Naive thymus-derived CD4-positive, alpha-beta T cell (primary cell): ENCODE measurements around the gene PAEP. TPM values are rescaled to one million over a fixed set of nuclear protein-coding genes. Genes with fewer than 3 reads are reported as not detected.
A peak's percentile ranks its signal among the peaks of the same experiment; 100 is the strongest.

Source experiments
- ATAC-seq: fragments of 150-1000 bp; cut with Tn5 transposase; 2 replicates; pipeline ENCODE4 v1.10.0; 2021; ENCODE audit warnings: mild to moderate bottlenecking, moderate library complexity
- CTCF ChIA-PET: fragments of 350-600 bp; sonication (Branson Sonifier 250); formaldehyde crosslinking; loops from one replicate; lab custom pipeline; 2021; ENCODE audit warnings: antibody characterized with exemption; lab: Charles Lee
- POLR2A ChIA-PET: fragments of 350-600 bp; sonication (Branson Sonifier 250); formaldehyde crosslinking; loops from one replicate; lab custom pipeline; 2021; ENCODE audit warnings: antibody characterized with exemption, inconsistent platforms; lab: Charles Lee
- DNase-seq, 9 donors: peaks; one replicate each; pipeline versions ENCODE4 v3.0.0 to v3.0.0-alpha.2; 2020 to 2022; ENCODE audit warnings: mixed read lengths in 1 of 9
- H3K27ac ChIP-seq: one replicate; pipeline ENCODE4 v1.7.0; 2013; ENCODE audit warnings: mild to moderate bottlenecking, low read depth, low read length, moderate library complexity
- H3K27me3 ChIP-seq, 2 donors: one replicate each; pipeline ENCODE4 v1.7.0; 2013; ENCODE audit warnings: low read length in 2 of 2, mild to moderate bottlenecking in 2 of 2, moderate library complexity in 2 of 2; ENCODE audit not compliant: control insufficient read depth in 2 of 2, insufficient read depth in 2 of 2
- H3K36me3 ChIP-seq, 3 experiments: 1 replicate in 2 of 3; 2 replicates in 1 of 3; pipeline ENCODE4 v1.7.0; 2013; ENCODE audit warnings: low read length in 3 of 3, mild to moderate bottlenecking in 3 of 3, moderate library complexity in 1 of 3; ENCODE audit not compliant: insufficient read depth in 3 of 3, control insufficient read depth in 2 of 3
- H3K4me1 ChIP-seq, 2 donors: one replicate each; pipeline ENCODE4 v1.7.0; 2013; ENCODE audit warnings: low read length in 2 of 2, mild to moderate bottlenecking in 2 of 2, moderate library complexity in 1 of 2; ENCODE audit not compliant: control insufficient read depth in 2 of 2, insufficient read depth in 2 of 2
- H3K4me3 ChIP-seq: 2 replicates; pipeline ENCODE4 v1.7.0; 2013; ENCODE audit warnings: mild to moderate bottlenecking, low read length
- H3K9me3 ChIP-seq, 3 experiments: 1 replicate in 2 of 3; 2 replicates in 1 of 3; pipeline ENCODE4 v1.7.0; 2013; ENCODE audit warnings: low read length in 3 of 3; ENCODE audit not compliant: control insufficient read depth in 2 of 3
- H3K27ac Mint-ChIP-seq, 9 donors: one replicate each; pipeline ENCODE4 v1.8.0; 2020 to 2022; ENCODE audit warnings: mixed read lengths in 9 of 9, mild to moderate bottlenecking in 8 of 9, moderate library complexity in 5 of 9, inconsistent platforms in 2 of 9
- H3K27me3 Mint-ChIP-seq, 5 donors: one replicate each; pipeline ENCODE4 v1.8.0; 2021 to 2022; ENCODE audit warnings: mixed read lengths in 5 of 5, mild to moderate bottlenecking in 1 of 5
- H3K36me3 Mint-ChIP-seq, 5 donors: one replicate each; pipeline ENCODE4 v1.8.0; 2020 to 2022; ENCODE audit warnings: mixed read lengths in 5 of 5, mild to moderate bottlenecking in 3 of 5, inconsistent platforms in 1 of 5
- H3K4me1 Mint-ChIP-seq, 7 donors: one replicate each; pipeline ENCODE4 v1.8.0; 2020 to 2022; ENCODE audit warnings: mixed read lengths in 7 of 7, mild to moderate bottlenecking in 3 of 7, inconsistent platforms in 1 of 7
- H3K4me3 Mint-ChIP-seq, 10 donors: one replicate each; pipeline ENCODE4 v1.8.0; 2020 to 2022; ENCODE audit warnings: mild to moderate bottlenecking in 10 of 10, mixed read lengths in 10 of 10, moderate library complexity in 6 of 10, inconsistent platforms in 2 of 10
- H3K9me3 Mint-ChIP-seq, 11 donors: one replicate each; pipeline ENCODE4 v1.8.0; 2020 to 2022; ENCODE audit warnings: mixed read lengths in 11 of 11, mild to moderate bottlenecking in 4 of 11, inconsistent platforms in 1 of 11, moderate library complexity in 1 of 11
- intact Hi-C, 2 donors: fragments of 100-400 bp; cut with micrococcal nuclease; formaldehyde crosslinking; loops; one replicate each; pipeline ENCODE4 v1.15.1; 2023
- polyA plus RNA-seq, 2 donors: library from polyadenylated mRNA; unstranded; fragments of 300-500 nt; fragmentation: Illumina TruSeq; gene quantifications; one replicate each; pipeline ENCODE4 v1.2.3, GENCODE V29; 2021
- total RNA-seq, 6 experiments: library from RNA in 5 of 6; stranded (reverse) in 5 of 6; gene quantifications; 1 replicate in 5 of 6; 2 replicates in 1 of 6; pipeline ENCODE4 v1.2.3 and lab custom pipeline; 2021 to 2026

The PAEP gene
- total and polyA plus RNA-seq, 7 experiments from 2014 or later: not detected

GRCh38 chr9:135551031-135551430 is 10.5 kb upstream of the PAEP start:
- peaks cover 0 to 4% (median 0%) of the 10 kb centered on the region in 7 donors for H3K4me1 Mint-ChIP-seq
- ChIA-PET POLR2A (no interaction called here), CTCF (no interaction called here)
- no peak for DNase-seq
- H3K4me3 ChIP-seq: no peak overlapping the region
- H3K27ac Mint-ChIP-seq: no peak overlapping the region
- no peak overlapping the region for H3K4me3 Mint-ChIP-seq
- H3K27me3 Mint-ChIP-seq: peaks cover 0 to 4% (median 0%) of the 10 kb centered on the region in 5 donors
- no peaks in the 10 kb centered on the region for H3K9me3 ChIP-seq
- intact Hi-C loops: no loop called here
- H3K4me1 ChIP-seq: no peaks in the 10 kb centered on the region
- peaks cover 0 to 7% (median 0%) of the 10 kb centered on the region in 11 donors for H3K9me3 Mint-ChIP-seq
- H3K36me3 Mint-ChIP-seq: no peaks in the 10 kb centered on the region
- no peaks in the 10 kb centered on the region for H3K36me3 ChIP-seq
- H3K27me3 ChIP-seq: no peaks in the 10 kb centered on the region
- ATAC-seq: no peak
- H3K27ac ChIP-seq: no peak overlapping the region

GRCh38 chr9:135551456-135551855 is 10.1 kb upstream of the PAEP start:
- intact Hi-C loops: no loop called here
- Histone ChIP-seq H3K9me3 (no peaks in the 10 kb centered on the region), H3K4me3 (no peak overlapping the region), H3K27ac (no peak overlapping the region), H3K27me3 (no peaks in the 10 kb centered on the region), H3K36me3 (no peaks in the 10 kb centered on the region), H3K4me1 (no peaks in the 10 kb centered on the region)
- CTCF ChIA-PET: no interaction called here
- Mint-ChIP-seq H3K4me3 (no peak overlapping the region), H3K27me3 (peaks cover 0 to 4% (median 0%) of the 10 kb centered on the region in 5 donors), H3K9me3 (peaks cover 0 to 7% (median 0%) of the 10 kb centered on the region in 11 donors), H3K36me3 (no peaks in the 10 kb centered on the region), H3K27ac (no peak overlapping the region), H3K4me1 (peaks cover 0 to 4% (median 0%) of the 10 kb centered on the region in 7 donors)
- no peak for ATAC-seq
- DNase-seq: no peak
- POLR2A ChIA-PET: no interaction called here

- ATAC-seq (no peak), DNase-seq (no peak)
- Histone ChIP-seq H3K36me3 (no peaks in the 10 kb centered on the region), H3K4me1 (no peaks in the 10 kb centered on the region), H3K27me3 (no peaks in the 10 kb centered on the region), H3K27ac (no peak overlapping the region), H3K9me3 (no peaks in the 10 kb centered on the region), H3K4me3 (no peak overlapping the region)
- intact Hi-C loops: no loop called here
- Mint-ChIP-seq H3K9me3 (peaks cover 0 to 7% (median 0%) of the 10 kb centered on the region in 11 donors), H3K27me3 (peaks cover 0 to 4% (median 0%) of the 10 kb centered on the region in 5 donors), H3K4me1 (peaks cover 0 to 4% (median 0%) of the 10 kb centered on the region in 7 donors), H3K36me3 (no peaks in the 10 kb centered on the region), H3K27ac (no peak overlapping the region), H3K4me3 (no peak overlapping the region)
- ChIA-PET CTCF (no interaction called here), POLR2A (no interaction called here)
Observed at GRCh38 chr9:135552021-135552697, 9.4 kb upstream of the PAEP start.

GRCh38 chr9:135552698-135553171 is 8.8 kb upstream of the PAEP start:
- no peak overlapping the region for H3K4me3 Mint-ChIP-seq
- no peaks in the 10 kb centered on the region for H3K27me3 Mint-ChIP-seq
- H3K36me3 Mint-ChIP-seq: no peaks in the 10 kb centered on the region
- Histone ChIP-seq H3K27ac (no peak overlapping the region), H3K36me3 (no peaks in the 10 kb centered on the region), H3K4me1 (no peaks in the 10 kb centered on the region), H3K9me3 (no peaks in the 10 kb centered on the region), H3K4me3 (no peak overlapping the region), H3K27me3 (no peaks in the 10 kb centered on the region)
- no peak overlapping the region for H3K27ac Mint-ChIP-seq
- ATAC-seq: no peak
- peaks cover 0 to 7% (median 0%) of the 10 kb centered on the region in 11 donors for H3K9me3 Mint-ChIP-seq
- H3K4me1 Mint-ChIP-seq: peaks cover 0 to 4% (median 0%) of the 10 kb centered on the region in 7 donors
- ChIA-PET POLR2A (no interaction called here), CTCF (no interaction called here)
- intact Hi-C loops: no loop called here
- no peak for DNase-seq

GRCh38 chr9:135554718-135555117 is 6.8 kb upstream of the PAEP start:
- peaks cover 0 to 9% (median 5%) of the 10 kb centered on the region in 5 donors for H3K27me3 Mint-ChIP-seq

GRCh38 chr9:135555203-135555602 is 6.4 kb upstream of the PAEP start:
- Histone ChIP-seq H3K36me3 (no peaks in the 10 kb centered on the region), H3K9me3 (no peaks in the 10 kb centered on the region), H3K4me1 (no peaks in the 10 kb centered on the region), H3K4me3 (no peak overlapping the region), H3K27me3 (no peaks in the 10 kb centered on the region), H3K27ac (no peak overlapping the region)
- CTCF ChIA-PET: no interaction called here
- H3K9me3 Mint-ChIP-seq: peaks cover 0 to 7% (median 0%) of the 10 kb centered on the region in 11 donors
- no peaks in the 10 kb centered on the region for H3K36me3 Mint-ChIP-seq
- H3K27ac Mint-ChIP-seq: no peak overlapping the region
- POLR2A ChIA-PET: no interaction called here
- intact Hi-C loops: no loop called here
- peaks cover 0 to 4% (median 0%) of the 10 kb centered on the region in 7 donors for H3K4me1 Mint-ChIP-seq
- ATAC-seq (no peak), DNase-seq (no peak)
- H3K27me3 Mint-ChIP-seq: peaks cover 0 to 12% (median 6%) of the 10 kb centered on the region in 5 donors
- no peak overlapping the region for H3K4me3 Mint-ChIP-seq

More at GRCh38 chr9:135554718-135555117, 6.8 kb upstream of the PAEP start:
- Histone ChIP-seq H3K9me3 (no peaks in the 10 kb centered on the region), H3K27ac (no peak overlapping the region), H3K36me3 (no peaks in the 10 kb centered on the region), H3K27me3 (no peaks in the 10 kb centered on the region), H3K4me1 (no peaks in the 10 kb centered on the region), H3K4me3 (no peak overlapping the region)
- no peak overlapping the region for H3K4me3 Mint-ChIP-seq
- DNase-seq: no peak
- H3K9me3 Mint-ChIP-seq: peaks cover 0 to 7% (median 0%) of the 10 kb centered on the region in 11 donors
- no peak overlapping the region for H3K27ac Mint-ChIP-seq
- no peaks in the 10 kb centered on the region for H3K36me3 Mint-ChIP-seq
- intact Hi-C loops: no loop called here
- ChIA-PET CTCF (no interaction called here), POLR2A (no interaction called here)
- H3K4me1 Mint-ChIP-seq: peaks cover 0 to 4% (median 0%) of the 10 kb centered on the region in 7 donors
- ATAC-seq: no peak

- Histone ChIP-seq H3K4me1 (no peaks in the 10 kb centered on the region), H3K36me3 (no peaks in the 10 kb centered on the region), H3K4me3 (no peak overlapping the region), H3K9me3 (no peaks in the 10 kb centered on the region), H3K27ac (no peak overlapping the region), H3K27me3 (no peaks in the 10 kb centered on the region)
- intact Hi-C loops: no loop called here
- ChIA-PET CTCF (no interaction called here), POLR2A (no interaction called here)
- Mint-ChIP-seq H3K4me3 (no peak overlapping the region), H3K4me1 (peaks cover 0 to 2% (median 0%) of the 10 kb centered on the region in 7 donors), H3K27me3 (peaks cover 0 to 13% (median 6%) of the 10 kb centered on the region in 5 donors), H3K27ac (peak overlapping the region in 1 of 9 donors; percentile 4), H3K36me3 (no peaks in the 10 kb centered on the region), H3K9me3 (peaks cover 0 to 7% (median 0%) of the 10 kb centered on the region in 11 donors)
- DNase-seq: no peak
- no peak for ATAC-seq
Observed at GRCh38 chr9:135555910-135556309, 5.6 kb upstream of the PAEP start.
